GM18519 (cell line): Measurements from ENCODE around the gene SEMA5A.
"Not testable (repeated sequence)": the region's sequence is repeated elsewhere in the genome, so short reads cannot be mapped to it uniquely, and the experiment has no call there.

Experiments
- ATAC-seq: cut with Tn5 transposase; IDR thresholded peaks from one replicate; pipeline ENCODE4 v1.9.1; 2021; ENCODE audit warnings: mild to moderate bottlenecking, moderate library complexity; ENCODE audit not compliant: unreplicated experiment, low FRiP score

SEMA5A gene

DNA sequence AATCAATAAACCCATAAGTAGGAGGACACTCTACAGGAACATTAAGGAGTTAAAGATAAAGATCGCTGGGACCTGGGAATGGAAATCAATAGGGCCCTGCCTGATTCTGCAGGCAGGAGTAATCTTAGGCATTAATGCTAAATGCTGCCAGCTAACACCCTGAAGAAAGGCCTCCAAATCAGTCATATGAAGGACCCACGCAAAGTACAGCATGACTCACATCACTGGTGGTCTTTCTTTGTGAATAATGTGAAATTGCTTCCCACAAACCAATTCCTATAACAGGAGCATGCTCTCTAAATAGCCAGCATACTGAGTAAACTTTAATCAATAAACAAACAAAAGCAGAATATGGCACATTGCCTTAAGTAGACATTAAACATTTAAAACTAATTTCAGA is 172.3 kb downstream of the SEMA5A start:
- ATAC-seq: no peak

- no peak for ATAC-seq
Measured at GRCh38 chr5:9370256-9370655, 175.6 kb downstream of the SEMA5A start.

DNA sequence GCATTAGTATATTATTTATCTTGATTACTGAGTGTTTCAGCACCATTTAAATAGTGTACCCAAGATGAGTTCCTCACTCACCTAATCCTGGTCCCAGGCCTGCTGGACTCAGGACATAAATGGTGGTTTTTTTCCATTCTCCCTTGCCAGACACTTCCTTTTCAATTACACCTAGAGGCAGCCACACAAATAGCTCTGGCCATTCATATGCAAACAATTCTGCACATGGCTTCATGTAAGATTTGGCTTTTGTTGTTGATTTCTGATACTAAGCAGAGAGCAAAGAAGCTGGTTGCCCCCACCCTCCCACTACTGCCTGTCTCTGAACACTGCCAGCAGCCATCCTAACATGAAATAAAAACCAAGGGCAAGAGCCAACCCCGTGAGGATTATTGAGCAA is 180.4 kb downstream of the SEMA5A start:
- ATAC-seq: no peak

DNA sequence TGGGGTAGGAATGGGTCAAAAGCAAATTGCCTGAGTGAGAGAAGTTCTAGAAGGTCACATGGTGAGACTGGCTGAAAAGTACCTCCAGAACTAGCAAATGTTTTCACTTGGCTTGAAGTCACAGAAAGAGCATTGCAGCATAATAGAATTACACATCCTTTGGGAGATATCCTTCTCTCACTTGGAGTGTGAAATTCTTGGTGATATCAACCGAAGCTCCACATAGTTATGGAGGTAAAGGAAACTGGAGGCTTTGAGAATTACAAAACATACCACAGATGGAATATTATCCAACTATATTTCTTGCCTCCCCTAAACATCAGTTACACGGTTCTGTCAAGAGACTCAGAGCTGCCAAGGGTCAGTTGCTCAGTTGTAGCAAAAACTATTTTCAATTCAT is 182.4 kb downstream of the SEMA5A start:
- peak; percentile 1 for ATAC-seq

- ATAC-seq: peak; percentile 51
Measured at GRCh38 chr5:9363026-9363425, 182.8 kb downstream of the SEMA5A start.

GRCh38 chr5:9362600-9362999 is 183.3 kb downstream of the SEMA5A start:
- ATAC-seq: peak; percentile 42

DNA sequence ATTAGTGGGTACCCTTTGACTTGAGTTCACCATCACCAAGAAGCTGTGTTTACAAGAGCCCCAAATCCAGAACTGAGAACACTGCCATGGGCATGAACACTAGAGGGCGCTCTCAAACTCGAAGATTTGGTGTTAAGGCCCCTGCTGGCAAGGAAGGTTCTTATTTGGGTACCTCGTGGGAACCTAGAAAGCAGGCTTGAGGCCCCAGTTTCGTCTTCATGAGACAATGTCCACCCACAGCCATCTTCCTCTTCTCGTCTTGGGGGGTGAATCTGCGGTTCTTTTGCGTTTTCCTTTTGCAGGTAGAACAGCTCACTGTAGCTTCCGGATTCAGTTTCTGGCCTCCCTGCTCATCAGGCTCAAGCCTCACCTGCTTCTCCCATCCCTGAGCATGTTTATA is 184.0 kb downstream of the SEMA5A start:
- peak; percentile 58 for ATAC-seq

DNA sequence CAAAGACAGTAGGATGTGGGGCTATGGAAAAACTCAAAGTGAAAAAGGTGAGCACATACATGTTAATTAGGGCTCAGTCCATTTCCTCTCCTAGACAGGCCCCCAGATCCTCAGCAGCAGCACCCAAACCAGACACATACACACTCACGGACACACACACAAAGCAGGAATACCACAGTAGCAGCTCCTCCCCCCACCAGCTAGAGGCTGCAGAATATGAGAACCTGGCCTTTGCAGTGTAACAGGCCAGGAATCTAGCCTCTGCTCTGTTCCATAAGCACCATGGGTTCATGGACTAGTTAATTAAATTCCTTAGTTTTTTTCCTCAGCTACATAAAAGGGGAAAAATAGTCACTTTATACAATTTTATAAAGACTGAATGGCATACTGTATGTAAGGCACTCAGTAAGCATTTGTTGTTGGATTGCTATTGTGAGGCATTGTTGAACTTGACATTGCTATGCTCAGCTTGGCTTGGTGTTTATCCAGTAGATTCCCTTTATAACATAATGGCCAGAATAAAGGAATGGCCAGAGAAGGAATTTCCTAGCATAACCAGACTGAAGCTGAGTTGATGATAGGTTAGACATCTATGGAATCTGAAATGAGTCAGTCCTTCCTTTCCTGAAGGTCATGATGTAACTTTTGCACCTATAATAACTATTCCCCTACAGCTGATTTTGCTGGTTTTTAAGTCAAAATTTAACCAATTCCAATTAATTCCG is 186.8 kb downstream of the SEMA5A start:
- ATAC-seq: no peak

GRCh38 chr5:9356351-9356825 is 189.5 kb downstream of the SEMA5A start:
- no peak for ATAC-seq

GRCh38 chr5:9354336-9355081 is 191.4 kb downstream of the SEMA5A start:
- ATAC-seq: no peak

GRCh38 chr5:9353048-9353447 is 192.8 kb downstream of the SEMA5A start:
- not testable (repeated sequence) for ATAC-seq

GRCh38 chr5:9351546-9351945 is 194.3 kb downstream of the SEMA5A start:
- ATAC-seq: no peak

DNA sequence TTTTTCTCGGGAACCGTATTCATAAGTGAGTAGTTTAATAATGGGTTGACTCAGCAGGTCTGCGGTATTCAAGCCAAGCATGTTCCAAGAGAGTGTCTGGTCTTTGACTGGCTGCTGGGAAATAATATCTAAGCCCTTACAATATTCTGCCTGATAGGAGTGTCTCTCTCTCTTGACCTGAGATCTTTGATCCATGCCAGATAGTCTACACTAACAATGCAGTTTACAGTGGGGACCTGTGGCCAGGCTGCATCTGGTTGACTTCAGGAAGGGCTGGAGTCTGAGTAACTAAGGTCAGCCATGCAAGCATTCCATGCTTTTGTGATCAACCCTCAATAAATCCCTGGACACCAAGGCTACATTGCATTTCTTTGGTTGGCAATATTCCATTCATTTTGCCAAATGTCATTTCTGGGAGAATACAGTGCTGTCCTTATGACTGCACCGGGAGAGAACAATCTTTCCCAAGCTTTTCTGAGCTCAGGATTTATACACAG is 195.5 kb downstream of the SEMA5A start:
- ATAC-seq: no peak

- ATAC-seq: no peak
Measured at GRCh38 chr5:9348401-9348996, 197.4 kb downstream of the SEMA5A start.

- no peak for ATAC-seq
Measured at GRCh38 chr5:9347541-9348295, 198.2 kb downstream of the SEMA5A start.

DNA sequence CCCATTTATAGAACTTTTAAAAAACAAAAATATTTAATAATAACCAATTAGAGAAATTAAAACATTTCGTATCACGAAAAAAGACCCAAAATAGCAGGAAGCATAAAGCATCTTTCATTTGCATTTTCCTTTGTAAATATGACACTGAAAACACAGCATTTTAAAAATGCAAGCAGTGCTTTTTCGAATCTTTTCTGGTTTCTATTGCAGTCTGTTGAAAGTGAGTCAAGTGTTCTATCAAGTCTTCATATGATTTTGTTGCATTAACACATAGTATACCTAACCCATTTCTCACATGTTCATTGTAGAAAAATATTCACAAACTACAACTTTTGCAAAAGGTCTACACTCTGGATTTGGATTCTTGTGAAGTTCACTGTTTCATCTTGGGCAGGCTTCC is 198.8 kb downstream of the SEMA5A start:
- ATAC-seq: no peak

DNA sequence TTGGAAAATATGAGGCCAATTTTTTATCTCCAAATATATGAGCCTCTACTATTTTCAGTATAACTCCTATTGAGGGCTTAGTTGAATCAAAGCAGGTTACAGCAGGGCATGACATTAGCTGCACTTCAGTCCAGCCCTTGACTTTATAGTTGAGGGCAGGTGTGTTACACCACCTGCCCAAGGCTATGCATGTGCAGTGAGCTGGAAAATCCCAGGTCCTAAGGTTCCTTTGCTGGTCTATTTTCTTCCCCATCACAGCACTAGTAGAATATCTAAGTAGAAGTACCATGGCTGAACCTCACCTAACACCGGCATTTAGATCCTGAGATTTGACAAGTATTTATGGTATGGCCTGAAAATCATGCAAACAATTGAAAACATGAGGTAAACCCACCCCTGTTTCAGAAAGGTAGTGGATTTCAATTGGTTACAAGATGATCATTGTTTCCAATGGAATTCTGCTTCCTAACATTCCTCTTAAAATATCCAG is 201.1 kb downstream of the SEMA5A start:
- ATAC-seq: no peak

- no peak for ATAC-seq
Measured at GRCh38 chr5:9343146-9343850, 202.6 kb downstream of the SEMA5A start.

GRCh38 chr5:9342161-9342787 is 203.6 kb downstream of the SEMA5A start:
- ATAC-seq: no peak
